Duodenal mucosa (tissue), 2 donors: ENCODE measurements around the gene KIAA1755.

Source experiments
- H3K27ac ChIP-seq: one replicate; pipeline ENCODE4 v1.7.0; 2013; ENCODE audit warnings: low read depth, low read length
- H3K27me3 ChIP-seq, 2 donors: one replicate each; pipeline ENCODE4 v1.7.0; 2013; ENCODE audit warnings: low read length in 2 of 2, control low read depth in 1 of 2; ENCODE audit not compliant: insufficient read depth in 2 of 2, control insufficient read depth in 1 of 2
- H3K36me3 ChIP-seq, 2 donors: one replicate each; pipeline ENCODE4 v1.7.0; 2013; ENCODE audit warnings: low read length in 2 of 2, control low read depth in 1 of 2; ENCODE audit not compliant: insufficient read depth in 2 of 2, control insufficient read depth in 1 of 2
- H3K4me1 ChIP-seq, 2 donors: one replicate each; pipeline ENCODE4 v1.7.0; 2013; ENCODE audit warnings: low read length in 2 of 2, control low read depth in 1 of 2; ENCODE audit not compliant: insufficient read depth in 2 of 2, control insufficient read depth in 1 of 2
- H3K4me3 ChIP-seq, 2 donors: one replicate each; pipeline ENCODE4 v1.7.0; 2013; ENCODE audit warnings: low read length in 2 of 2, low read depth in 1 of 2
- H3K9ac ChIP-seq, 2 donors: one replicate each; pipeline ENCODE4 v1.7.0; 2013; ENCODE audit warnings: low read length in 2 of 2, low read depth in 1 of 2
- H3K9me3 ChIP-seq, 2 donors: one replicate each; pipeline ENCODE4 v1.7.0; 2013; ENCODE audit warnings: low read length in 2 of 2, control low read depth in 1 of 2; ENCODE audit not compliant: control insufficient read depth in 1 of 2

The KIAA1755 gene

DNA sequence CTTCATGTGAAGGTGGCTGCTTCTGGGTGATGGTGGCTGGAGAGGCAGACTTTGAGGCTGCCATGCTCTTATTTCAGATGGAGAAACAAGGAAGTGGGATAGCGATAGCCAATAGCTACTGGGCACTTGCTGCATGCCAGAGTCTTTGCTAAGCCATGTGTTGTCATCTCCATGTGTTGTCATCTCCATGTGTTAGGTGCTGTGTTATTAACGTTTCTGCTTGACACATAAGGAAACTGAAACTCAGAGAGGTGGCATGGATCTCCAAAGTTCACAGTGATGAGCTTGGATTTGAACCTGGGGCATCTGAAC, 16.9 kb downstream of the KIAA1755 start:
- H3K4me3 ChIP-seq, result no peak overlapping the region
- peaks cover 20 to 26% of the 10 kb centered on the region in 2 donors for H3K9me3 ChIP-seq
- H3K9ac ChIP-seq, result no peak overlapping the region
- H3K4me1 ChIP-seq, result no peaks in the 10 kb centered on the region
- H3K27ac ChIP-seq, result no peak overlapping the region
- peaks cover 0 to 3% of the 10 kb centered on the region in 2 donors for H3K27me3 ChIP-seq
- H3K36me3 ChIP-seq, result no peaks in the 10 kb centered on the region

DNA sequence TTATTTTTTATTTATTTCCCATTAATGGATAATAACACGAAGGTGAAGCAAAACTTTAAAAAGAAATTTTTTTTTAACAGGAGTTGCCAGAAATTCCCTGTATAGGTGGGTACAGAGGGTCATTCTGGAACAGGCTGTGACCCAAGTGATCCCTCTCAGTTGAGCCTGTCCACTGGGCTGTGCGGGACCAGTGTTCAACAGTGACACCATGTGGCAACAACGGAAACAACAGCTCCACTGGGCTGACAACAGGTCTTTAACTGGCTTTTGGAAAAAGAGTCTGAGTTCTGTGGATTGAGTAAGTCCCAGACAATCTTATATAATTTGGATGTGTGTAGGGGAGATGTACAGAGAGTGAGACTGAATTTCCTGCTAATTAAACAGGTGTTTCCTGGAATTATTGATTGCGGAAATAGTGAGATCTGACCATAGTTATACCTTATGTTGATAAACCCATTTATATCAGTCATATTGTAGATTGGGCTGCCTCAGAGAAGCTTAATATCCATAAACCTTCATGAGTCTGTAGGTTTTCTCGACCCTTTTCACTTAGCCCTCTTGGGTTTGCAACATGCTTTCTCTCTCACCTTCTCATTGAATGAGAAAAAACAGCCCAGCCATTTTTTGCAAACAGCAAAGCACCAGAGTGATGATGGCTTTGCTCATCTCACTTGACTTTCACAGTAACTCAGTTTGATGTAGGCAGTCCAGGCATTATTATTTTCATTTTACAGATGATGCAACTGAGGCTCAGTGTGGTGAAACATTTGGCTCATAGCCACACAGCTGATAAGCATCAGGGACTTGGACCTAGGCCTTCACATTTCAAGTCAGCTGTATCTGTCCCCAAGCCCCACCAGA, 17.5 kb downstream of the KIAA1755 start:
- peaks cover 0 to 3% of the 10 kb centered on the region in 2 donors for H3K27me3 ChIP-seq
- H3K4me3 ChIP-seq, result no peak overlapping the region
- no peaks in the 10 kb centered on the region for H3K36me3 ChIP-seq
- H3K9ac ChIP-seq, result no peak overlapping the region
- H3K4me1 ChIP-seq, result no peaks in the 10 kb centered on the region
- peaks cover 20 to 26% of the 10 kb centered on the region in 2 donors for H3K9me3 ChIP-seq
- no peak overlapping the region for H3K27ac ChIP-seq

DNA sequence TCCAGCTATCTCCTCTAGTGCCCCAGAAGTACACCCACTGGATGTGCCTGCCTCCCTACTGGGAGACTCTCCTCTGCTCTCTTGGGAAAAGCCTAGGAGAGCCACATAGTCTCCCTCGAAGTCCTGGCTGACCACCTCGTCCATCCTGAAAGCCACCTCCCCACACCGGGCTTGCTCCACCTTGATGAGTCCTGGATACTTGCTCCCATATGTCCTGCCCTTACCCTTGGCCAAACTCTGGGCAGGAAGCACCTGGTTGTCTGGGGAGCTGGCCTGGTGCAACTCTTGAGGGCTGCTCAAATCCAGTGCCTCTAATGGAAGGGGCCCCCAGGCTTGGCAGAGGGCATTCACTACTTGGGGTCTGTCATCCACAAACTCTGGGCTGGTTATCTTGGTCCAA, 19.3 kb downstream of the KIAA1755 start:
- Histone ChIP-seq H3K9me3 (peaks cover 20 to 26% of the 10 kb centered on the region in 2 donors), H3K27ac (no peak overlapping the region), H3K4me3 (no peak overlapping the region), H3K9ac (no peak overlapping the region), H3K4me1 (no peaks in the 10 kb centered on the region), H3K36me3 (no peaks in the 10 kb centered on the region), H3K27me3 (peaks cover 0 to 3% of the 10 kb centered on the region in 2 donors)

DNA sequence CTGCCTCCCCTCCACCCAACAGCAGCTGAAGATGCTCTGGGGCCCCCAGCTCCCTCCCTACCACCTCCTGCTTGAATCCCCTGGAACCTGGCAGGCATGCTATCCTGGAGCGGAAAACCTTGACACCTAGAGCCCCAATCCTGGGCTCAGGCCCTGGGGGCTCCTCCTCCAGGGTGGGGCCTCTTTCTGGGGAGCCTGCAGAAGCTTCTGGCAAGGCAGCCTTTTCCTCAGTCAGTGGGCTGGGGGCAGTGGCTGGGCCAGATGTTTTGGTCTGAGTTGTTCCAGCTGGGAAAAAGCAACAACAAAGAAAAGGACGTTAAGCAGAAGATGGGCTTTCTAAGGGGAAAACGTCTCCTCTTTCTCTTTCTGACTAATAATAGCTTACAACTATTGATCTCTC, 21.1 kb downstream of the KIAA1755 start:
- Histone ChIP-seq H3K27me3 (peaks cover 0 to 3% of the 10 kb centered on the region in 2 donors), H3K4me1 (no peaks in the 10 kb centered on the region), H3K36me3 (no peaks in the 10 kb centered on the region), H3K4me3 (no peak overlapping the region), H3K9me3 (peaks cover 20 to 26% of the 10 kb centered on the region in 2 donors), H3K9ac (no peak overlapping the region), H3K27ac (no peak overlapping the region)

DNA sequence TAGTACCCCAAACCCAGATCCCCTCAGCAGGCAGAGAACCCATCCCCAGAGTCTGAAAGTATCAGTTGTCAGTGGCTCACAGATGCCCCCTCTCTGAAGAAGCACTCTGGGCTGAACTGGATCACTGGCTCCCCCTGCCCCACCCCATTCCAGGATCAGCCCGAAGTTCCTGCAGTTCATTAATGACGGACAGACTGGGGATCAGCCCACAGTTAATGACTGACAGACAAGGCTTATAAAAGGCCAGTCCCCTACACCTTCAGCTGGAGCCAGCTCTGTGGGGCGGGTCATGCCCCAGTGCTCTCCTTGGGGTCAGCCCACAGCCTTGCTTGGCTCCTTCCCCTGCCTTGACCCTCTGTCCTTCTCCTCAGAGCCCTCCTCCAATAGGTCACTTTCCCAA, 21.7 kb downstream of the KIAA1755 start:
- Histone ChIP-seq H3K36me3 (no peaks in the 10 kb centered on the region), H3K9me3 (peaks cover 20 to 26% of the 10 kb centered on the region in 2 donors), H3K27me3 (peaks cover 0 to 3% of the 10 kb centered on the region in 2 donors), H3K27ac (no peak overlapping the region), H3K9ac (no peak overlapping the region), H3K4me3 (no peak overlapping the region), H3K4me1 (no peaks in the 10 kb centered on the region)

DNA sequence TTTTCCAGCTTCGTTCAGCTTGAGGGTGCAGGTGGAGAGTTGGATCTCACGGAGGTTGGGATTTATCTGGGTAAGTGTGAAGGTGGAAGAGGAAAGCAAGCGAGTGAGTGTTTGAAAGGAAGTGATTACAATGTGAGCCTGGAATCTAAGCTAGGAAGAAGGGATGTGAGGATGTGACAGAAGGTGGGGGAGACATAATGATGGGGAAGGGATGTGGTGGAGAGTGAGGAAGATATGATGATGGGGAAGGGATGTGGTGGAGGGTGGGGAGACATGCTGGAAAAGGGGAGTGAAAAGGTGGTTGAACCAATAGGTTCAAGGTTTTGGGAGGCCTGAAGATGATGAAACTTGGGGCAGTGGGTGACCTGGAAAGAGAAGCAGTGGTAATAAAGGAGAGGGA, 23.2 kb downstream of the KIAA1755 start:
- no peaks in the 10 kb centered on the region for H3K36me3 ChIP-seq
- peaks cover 14% of the 10 kb centered on the region in 2 donors for H3K9me3 ChIP-seq
- H3K27ac ChIP-seq, result no peak overlapping the region
- no peak overlapping the region for H3K9ac ChIP-seq
- H3K4me1 ChIP-seq, result no peaks in the 10 kb centered on the region
- peaks cover 0 to 3% of the 10 kb centered on the region in 2 donors for H3K27me3 ChIP-seq
- H3K4me3 ChIP-seq, result no peak overlapping the region

DNA sequence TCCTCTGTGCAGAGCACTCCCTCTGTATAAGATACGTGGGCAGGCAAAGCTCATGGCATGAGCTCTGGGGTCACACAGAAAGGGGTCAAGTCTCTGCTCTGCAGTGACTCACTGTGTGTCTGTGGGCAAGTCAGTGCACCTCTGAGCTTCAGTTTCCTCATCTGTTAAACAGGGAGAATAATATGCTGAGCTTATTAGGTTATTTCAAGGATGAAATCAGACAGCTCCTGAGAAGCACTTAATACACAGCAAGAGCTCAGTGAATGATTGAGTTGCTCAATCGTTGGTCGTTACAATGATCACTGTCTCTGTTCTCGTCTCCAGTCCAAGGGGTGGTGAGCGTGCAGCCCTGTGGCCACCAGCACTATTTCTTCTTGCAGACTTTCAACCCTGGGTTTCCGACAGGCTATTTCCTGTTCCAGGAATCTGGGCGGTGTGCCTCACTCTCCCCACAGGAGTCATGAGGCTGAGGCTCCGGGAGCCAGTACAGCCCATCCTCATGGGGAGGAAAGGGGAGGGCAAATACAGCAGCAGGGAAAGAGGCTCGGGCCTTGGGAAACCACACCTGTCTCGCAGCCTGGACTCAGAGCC, 28.9 kb downstream of the KIAA1755 start:
- Histone ChIP-seq H3K4me1 (no peaks in the 10 kb centered on the region), H3K9ac (no peak overlapping the region), H3K27me3 (no peaks in the 10 kb centered on the region), H3K4me3 (no peak overlapping the region), H3K27ac (no peak overlapping the region), H3K9me3 (no peaks in the 10 kb centered on the region), H3K36me3 (no peaks in the 10 kb centered on the region)

DNA sequence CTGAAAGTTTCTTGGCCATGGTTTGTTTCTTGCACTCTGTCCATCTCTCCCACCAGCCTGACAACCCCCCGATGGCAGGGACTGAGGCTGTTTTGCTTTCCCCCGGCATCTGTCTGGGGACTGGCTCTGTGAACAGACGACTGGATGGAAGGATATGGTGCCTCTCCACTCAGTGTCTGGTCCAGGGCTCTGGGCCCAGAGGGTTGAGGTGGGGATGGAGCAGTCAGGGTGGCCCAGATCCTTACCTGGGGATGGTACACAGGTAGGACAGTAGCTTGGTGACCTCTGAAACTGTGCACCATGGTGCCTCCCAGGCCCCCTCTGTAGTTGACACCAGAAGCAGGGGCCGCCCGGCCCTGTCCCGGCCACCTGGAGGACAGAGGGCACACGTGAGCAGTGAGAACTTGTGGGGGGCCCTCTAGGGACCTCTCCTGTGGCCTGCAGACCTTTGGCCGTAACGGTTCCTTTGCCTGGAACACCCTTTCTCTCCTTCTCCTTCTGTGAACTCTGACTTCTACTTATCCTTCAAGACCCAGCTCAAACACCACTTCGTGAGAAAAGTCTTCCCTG, 29.5 kb downstream of the KIAA1755 start:
- Histone ChIP-seq H3K36me3 (no peaks in the 10 kb centered on the region), H3K9ac (no peak overlapping the region), H3K4me1 (no peaks in the 10 kb centered on the region), H3K9me3 (no peaks in the 10 kb centered on the region), H3K4me3 (no peak overlapping the region), H3K27me3 (no peaks in the 10 kb centered on the region), H3K27ac (no peak overlapping the region)

DNA sequence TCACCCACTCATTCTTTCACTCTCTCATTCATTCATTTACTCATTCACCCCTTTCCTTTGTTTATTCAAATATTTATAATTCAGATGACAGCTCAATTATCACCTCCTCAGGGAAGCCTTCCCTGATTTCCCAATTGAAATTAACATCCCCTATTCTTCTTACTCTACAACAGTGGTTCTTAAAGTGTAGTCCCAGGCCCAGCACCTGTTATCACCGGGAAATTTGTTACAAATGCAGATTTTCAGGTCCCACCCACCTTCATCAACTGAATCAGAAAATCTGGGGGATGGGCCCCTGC, 30.3 kb downstream of the KIAA1755 start:
- Histone ChIP-seq H3K9me3 (no peaks in the 10 kb centered on the region), H3K36me3 (no peaks in the 10 kb centered on the region), H3K9ac (no peak overlapping the region), H3K4me3 (no peak overlapping the region), H3K27ac (no peak overlapping the region), H3K27me3 (no peaks in the 10 kb centered on the region), H3K4me1 (no peaks in the 10 kb centered on the region)

DNA sequence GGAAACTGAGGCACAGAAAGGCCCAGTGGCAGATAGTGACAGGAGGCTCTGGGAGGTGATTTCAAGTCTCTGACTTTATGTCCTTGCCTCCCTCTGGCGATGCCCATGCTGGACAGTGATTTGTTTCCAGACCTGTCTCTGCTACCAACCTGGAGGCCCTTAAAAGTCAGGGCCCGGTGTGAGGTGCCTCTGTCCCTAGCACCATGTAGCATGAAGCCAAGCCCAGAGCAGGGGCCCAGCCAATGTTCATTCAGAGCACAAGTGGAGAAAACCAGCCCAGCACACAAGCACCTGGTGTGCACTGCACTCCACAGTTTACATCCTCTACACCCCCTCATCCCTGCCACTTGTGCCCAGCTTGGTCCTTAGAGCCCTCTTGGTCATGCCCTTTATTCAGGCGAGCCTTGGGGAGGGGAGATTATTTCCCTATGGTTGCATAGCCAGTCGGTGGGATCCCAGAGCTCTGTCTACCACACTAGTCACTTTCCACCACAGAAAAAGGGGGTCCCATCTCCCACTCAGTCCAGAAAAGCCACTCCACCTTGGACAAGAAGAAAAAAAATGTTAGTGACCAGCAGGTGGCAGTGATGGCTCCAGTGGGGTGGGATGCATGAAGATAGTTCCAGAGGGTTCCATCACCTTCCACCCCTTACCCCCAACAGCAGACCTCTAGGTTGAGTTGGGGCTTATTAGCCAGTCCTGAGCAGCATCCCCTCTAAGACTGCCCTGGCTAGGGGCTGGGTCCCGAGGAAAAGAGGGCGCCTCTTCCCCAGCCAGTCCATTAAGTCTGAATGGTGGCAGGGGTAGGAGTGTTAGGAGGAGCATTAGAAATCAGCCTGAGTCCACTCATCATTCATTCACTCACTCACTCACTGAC, 30.9 kb downstream of the KIAA1755 start:
- no peak overlapping the region for H3K27ac ChIP-seq
- no peaks in the 10 kb centered on the region for H3K9me3 ChIP-seq
- H3K4me1 ChIP-seq, result no peaks in the 10 kb centered on the region
- H3K4me3 ChIP-seq, result no peak overlapping the region
- H3K9ac ChIP-seq, result no peak overlapping the region
- no peaks in the 10 kb centered on the region for H3K36me3 ChIP-seq
- no peaks in the 10 kb centered on the region for H3K27me3 ChIP-seq
